ENCODE measurements around the gene RAET1G.

- TF ChIP-seq CTCF (IDR thresholded peaks at IDR 0.05) (no peak), EP300 (IDR thresholded peaks at IDR 0.05) (no peak)
Measured at GRCh38 chr6:149890629-149891045, 32.3 kb downstream of the RAET1G start.

Measured in tibial nerve (tissue), 4 donors.